ENCODE results near the gene CDC14B.

GRCh38 chr9:96581786-96582185 lies 37.9 kb downstream of the CDC14B start:
- TF ChIP-seq ZBTB21 (CRISPR knock-in tag; IDR thresholded peaks at IDR 0.05; ENCODE audit: borderline replicate concordance) = no peak
- TF ChIP-seq ZNF121 (CRISPR knock-in tag; IDR thresholded peaks at IDR 0.05) = no peak
- TF ChIP-seq, protein P1, sequence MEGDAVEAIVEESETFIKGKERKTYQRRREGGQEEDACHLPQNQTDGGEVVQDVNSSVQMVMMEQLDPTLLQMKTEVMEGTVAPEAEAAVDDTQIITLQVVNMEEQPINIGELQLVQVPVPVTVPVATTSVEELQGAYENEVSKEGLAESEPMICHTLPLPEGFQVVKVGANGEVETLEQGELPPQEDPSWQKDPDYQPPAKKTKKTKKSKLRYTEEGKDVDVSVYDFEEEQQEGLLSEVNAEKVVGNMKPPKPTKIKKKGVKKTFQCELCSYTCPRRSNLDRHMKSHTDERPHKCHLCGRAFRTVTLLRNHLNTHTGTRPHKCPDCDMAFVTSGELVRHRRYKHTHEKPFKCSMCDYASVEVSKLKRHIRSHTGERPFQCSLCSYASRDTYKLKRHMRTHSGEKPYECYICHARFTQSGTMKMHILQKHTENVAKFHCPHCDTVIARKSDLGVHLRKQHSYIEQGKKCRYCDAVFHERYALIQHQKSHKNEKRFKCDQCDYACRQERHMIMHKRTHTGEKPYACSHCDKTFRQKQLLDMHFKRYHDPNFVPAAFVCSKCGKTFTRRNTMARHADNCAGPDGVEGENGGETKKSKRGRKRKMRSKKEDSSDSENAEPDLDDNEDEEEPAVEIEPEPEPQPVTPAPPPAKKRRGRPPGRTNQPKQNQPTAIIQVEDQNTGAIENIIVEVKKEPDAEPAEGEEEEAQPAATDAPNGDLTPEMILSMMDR (IDR thresholded peaks at IDR 0.05) = no peak
- no peak for TF ChIP-seq CBFB (CRISPR knock-in tag; IDR thresholded peaks at IDR 0.05; ENCODE audit: low read depth)
- no peak for TF ChIP-seq SMAD3 (CRISPR knock-in tag; IDR thresholded peaks at IDR 0.05; ENCODE audit: borderline replicate concordance)
- TF ChIP-seq E2F5 (CRISPR knock-in tag; IDR thresholded peaks at IDR 0.05) = no peak
- TF ChIP-seq JUN (CRISPR knock-in tag; IDR thresholded peaks at IDR 0.05) = no peak
- TF ChIP-seq, protein P2, sequence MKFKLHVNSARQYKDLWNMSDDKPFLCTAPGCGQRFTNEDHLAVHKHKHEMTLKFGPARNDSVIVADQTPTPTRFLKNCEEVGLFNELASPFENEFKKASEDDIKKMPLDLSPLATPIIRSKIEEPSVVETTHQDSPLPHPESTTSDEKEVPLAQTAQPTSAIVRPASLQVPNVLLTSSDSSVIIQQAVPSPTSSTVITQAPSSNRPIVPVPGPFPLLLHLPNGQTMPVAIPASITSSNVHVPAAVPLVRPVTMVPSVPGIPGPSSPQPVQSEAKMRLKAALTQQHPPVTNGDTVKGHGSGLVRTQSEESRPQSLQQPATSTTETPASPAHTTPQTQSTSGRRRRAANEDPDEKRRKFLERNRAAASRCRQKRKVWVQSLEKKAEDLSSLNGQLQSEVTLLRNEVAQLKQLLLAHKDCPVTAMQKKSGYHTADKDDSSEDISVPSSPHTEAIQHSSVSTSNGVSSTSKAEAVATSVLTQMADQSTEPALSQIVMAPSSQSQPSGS (CRISPR knock-in tag; IDR thresholded peaks at IDR 0.05; ENCODE audit: borderline replicate concordance, low read depth) = no peak
- no peak for TF ChIP-seq IRF2 (CRISPR knock-in tag; IDR thresholded peaks at IDR 0.05; ENCODE audit: borderline replicate concordance, low read depth)
- no peak for TF ChIP-seq ZNF138 (CRISPR knock-in tag; conservative IDR thresholded peaks at IDR 0.05)
- TF ChIP-seq, protein P3, sequence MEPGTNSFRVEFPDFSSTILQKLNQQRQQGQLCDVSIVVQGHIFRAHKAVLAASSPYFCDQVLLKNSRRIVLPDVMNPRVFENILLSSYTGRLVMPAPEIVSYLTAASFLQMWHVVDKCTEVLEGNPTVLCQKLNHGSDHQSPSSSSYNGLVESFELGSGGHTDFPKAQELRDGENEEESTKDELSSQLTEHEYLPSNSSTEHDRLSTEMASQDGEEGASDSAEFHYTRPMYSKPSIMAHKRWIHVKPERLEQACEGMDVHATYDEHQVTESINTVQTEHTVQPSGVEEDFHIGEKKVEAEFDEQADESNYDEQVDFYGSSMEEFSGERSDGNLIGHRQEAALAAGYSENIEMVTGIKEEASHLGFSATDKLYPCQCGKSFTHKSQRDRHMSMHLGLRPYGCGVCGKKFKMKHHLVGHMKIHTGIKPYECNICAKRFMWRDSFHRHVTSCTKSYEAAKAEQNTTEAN (CRISPR knock-in tag; IDR thresholded peaks at IDR 0.05) = no peak
- TF ChIP-seq CREB1 (CRISPR knock-in tag; IDR thresholded peaks at IDR 0.05) = no peak
